K562 (cell line): ENCODE results near the gene IZUMO1R. TPM values are rescaled to one million over a fixed set of nuclear protein-coding genes. Genes with fewer than 3 reads are reported as not detected.

Experiments
- C11orf30 ChIP-seq: fragments of 450-650 bp; IDR thresholded peaks from 2 replicates; pipeline ENCODE4 v1.6.1; 2016; ENCODE audit warnings: low read depth, mild to moderate bottlenecking
- CCAR2 ChIP-seq: fragments of 200-400 bp; formaldehyde crosslinking; IDR thresholded peaks from 2 replicates; pipeline ENCODE4 v1.6.1; 2017; ENCODE audit warnings: mild to moderate bottlenecking, low read depth, low read length
- CCNT2 ChIP-seq: IDR thresholded peaks from 2 replicates; pipeline ENCODE4 v1.6.1; 2011; ENCODE audit warnings: borderline replicate concordance, low read depth, mild to moderate bottlenecking, moderate library complexity, mixed read lengths, low read length; ENCODE audit not compliant: insufficient read length; ENCODE audit errors: extremely low read depth
- CEBPB ChIP-seq: fragments of 450-650 bp; IDR thresholded peaks from 2 replicates; pipeline ENCODE4 v1.6.1; 2016; ENCODE audit warnings: missing genetic modification characterization, missing compliant biosample characterization
- KDM2B ChIP-seq: fragments of 250-450 bp; sonication (Bioruptor Pico); IDR thresholded peaks from 2 replicates; pipeline ENCODE4 v1.8.0; 2021; ENCODE audit warnings: mild to moderate bottlenecking, moderate library complexity
- ZNF766 ChIP-seq: fragments of 200-800 bp; sonication (Bioruptor generic); conservative IDR thresholded peaks from 2 replicates; pipeline ENCODE4 v1.6.1; 2016; ENCODE audit warnings: missing genetic modification characterization, missing compliant biosample characterization
- polyA plus RNA-seq, 8 experiments: library from polyadenylated mRNA; depleted of rRNA in 4 of 8; stranded (reverse) in 5 of 8; unstranded in 3 of 8; fragments of >200 nt; fragmentation: Nextera tagmentation in 2 of 8; fragmentation: Illumina TruSeq in 1 of 8; extraction: Ambion mirVana in 2 of 8; extraction: Trizol in 1 of 8; gene quantifications; 2 replicates each; pipeline versions ENCODE4 v1.2.1 to v1.2.3, GENCODE V29; 2011 to 2014; ENCODE audit warnings: inconsistent platforms in 1 of 8, missing spikeins in 1 of 8
- total RNA-seq, 7 experiments: library from RNA; depleted of rRNA in 6 of 7; stranded (reverse); fragments of >200 nt in 6 of 7; fragmentation: Illumina TruSeq in 2 of 7; extraction: Trizol in 2 of 7; gene quantifications; 2 replicates each; pipeline versions ENCODE4 v1.2.1 to v1.2.3, GENCODE V29; 2011 to 2021; ENCODE audit warnings: low replicate concordance in 1 of 7
- TF ChIP-seq, protein P1 (sequence below): sonication (generic); formaldehyde crosslinking; IDR thresholded peaks from 2 replicates; pipeline ENCODE4 v1.8.1; 2023; ENCODE audit warnings: mild to moderate bottlenecking, missing genetic modification reagents
- TF ChIP-seq, protein P2 (sequence below): fragments of 200-600 bp; sonication (generic); IDR thresholded peaks from one replicate; pipeline ENCODE4 v1.6.1; 2012; ENCODE audit warnings: mild to moderate bottlenecking, low read depth, low read length, inconsistent platforms
- TF ChIP-seq, protein P3 (sequence below), 2 experiments: fragments of 450-650 bp; IDR thresholded peaks; 2 replicates each; pipeline ENCODE4 v1.6.1; 2018; ENCODE audit warnings: mild to moderate bottlenecking in 2 of 2, low read depth in 1 of 2; ENCODE audit not compliant: partially characterized antibody in 2 of 2

Gene IZUMO1R
- total and polyA plus RNA-seq, 9 of the 15 experiments (the other 6 are each of a cell fraction or from before 2014, with no cell fraction given), result not detected

DNA sequence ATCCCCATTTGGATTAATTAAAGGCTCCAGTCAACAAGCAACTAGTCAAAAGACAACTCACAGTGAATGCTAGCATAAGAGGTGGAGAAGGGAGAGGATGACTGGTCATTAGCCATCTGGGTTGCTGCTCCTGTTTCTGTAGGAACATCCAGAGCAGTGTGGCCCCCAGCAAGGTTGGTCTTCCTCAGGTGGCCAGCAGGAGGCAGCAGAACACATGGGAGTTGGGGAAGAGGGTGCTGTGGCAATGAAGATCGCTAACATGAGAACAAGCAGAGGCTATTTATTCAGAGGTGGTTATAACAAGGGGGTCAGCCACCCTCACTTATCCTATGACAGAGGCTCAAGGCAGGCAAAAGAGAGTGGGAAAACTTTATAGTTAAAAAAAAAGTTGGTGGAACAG is 21.3 kb downstream of the IZUMO1R start (continued):
- TF ChIP-seq CEBPB (no peak), CCNT2 (no peak), C11orf30 (no peak), ZNF766 (CRISPR knock-in tag) (no peak), KDM2B (CRISPR knock-in tag) (no peak), CCAR2 (no peak)
- TF ChIP-seq, protein P1, sequence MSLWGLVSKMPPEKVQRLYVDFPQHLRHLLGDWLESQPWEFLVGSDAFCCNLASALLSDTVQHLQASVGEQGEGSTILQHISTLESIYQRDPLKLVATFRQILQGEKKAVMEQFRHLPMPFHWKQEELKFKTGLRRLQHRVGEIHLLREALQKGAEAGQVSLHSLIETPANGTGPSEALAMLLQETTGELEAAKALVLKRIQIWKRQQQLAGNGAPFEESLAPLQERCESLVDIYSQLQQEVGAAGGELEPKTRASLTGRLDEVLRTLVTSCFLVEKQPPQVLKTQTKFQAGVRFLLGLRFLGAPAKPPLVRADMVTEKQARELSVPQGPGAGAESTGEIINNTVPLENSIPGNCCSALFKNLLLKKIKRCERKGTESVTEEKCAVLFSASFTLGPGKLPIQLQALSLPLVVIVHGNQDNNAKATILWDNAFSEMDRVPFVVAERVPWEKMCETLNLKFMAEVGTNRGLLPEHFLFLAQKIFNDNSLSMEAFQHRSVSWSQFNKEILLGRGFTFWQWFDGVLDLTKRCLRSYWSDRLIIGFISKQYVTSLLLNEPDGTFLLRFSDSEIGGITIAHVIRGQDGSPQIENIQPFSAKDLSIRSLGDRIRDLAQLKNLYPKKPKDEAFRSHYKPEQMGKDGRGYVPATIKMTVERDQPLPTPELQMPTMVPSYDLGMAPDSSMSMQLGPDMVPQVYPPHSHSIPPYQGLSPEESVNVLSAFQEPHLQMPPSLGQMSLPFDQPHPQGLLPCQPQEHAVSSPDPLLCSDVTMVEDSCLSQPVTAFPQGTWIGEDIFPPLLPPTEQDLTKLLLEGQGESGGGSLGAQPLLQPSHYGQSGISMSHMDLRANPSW (CRISPR knock-in tag), result no peak
- TF ChIP-seq, protein P2, sequence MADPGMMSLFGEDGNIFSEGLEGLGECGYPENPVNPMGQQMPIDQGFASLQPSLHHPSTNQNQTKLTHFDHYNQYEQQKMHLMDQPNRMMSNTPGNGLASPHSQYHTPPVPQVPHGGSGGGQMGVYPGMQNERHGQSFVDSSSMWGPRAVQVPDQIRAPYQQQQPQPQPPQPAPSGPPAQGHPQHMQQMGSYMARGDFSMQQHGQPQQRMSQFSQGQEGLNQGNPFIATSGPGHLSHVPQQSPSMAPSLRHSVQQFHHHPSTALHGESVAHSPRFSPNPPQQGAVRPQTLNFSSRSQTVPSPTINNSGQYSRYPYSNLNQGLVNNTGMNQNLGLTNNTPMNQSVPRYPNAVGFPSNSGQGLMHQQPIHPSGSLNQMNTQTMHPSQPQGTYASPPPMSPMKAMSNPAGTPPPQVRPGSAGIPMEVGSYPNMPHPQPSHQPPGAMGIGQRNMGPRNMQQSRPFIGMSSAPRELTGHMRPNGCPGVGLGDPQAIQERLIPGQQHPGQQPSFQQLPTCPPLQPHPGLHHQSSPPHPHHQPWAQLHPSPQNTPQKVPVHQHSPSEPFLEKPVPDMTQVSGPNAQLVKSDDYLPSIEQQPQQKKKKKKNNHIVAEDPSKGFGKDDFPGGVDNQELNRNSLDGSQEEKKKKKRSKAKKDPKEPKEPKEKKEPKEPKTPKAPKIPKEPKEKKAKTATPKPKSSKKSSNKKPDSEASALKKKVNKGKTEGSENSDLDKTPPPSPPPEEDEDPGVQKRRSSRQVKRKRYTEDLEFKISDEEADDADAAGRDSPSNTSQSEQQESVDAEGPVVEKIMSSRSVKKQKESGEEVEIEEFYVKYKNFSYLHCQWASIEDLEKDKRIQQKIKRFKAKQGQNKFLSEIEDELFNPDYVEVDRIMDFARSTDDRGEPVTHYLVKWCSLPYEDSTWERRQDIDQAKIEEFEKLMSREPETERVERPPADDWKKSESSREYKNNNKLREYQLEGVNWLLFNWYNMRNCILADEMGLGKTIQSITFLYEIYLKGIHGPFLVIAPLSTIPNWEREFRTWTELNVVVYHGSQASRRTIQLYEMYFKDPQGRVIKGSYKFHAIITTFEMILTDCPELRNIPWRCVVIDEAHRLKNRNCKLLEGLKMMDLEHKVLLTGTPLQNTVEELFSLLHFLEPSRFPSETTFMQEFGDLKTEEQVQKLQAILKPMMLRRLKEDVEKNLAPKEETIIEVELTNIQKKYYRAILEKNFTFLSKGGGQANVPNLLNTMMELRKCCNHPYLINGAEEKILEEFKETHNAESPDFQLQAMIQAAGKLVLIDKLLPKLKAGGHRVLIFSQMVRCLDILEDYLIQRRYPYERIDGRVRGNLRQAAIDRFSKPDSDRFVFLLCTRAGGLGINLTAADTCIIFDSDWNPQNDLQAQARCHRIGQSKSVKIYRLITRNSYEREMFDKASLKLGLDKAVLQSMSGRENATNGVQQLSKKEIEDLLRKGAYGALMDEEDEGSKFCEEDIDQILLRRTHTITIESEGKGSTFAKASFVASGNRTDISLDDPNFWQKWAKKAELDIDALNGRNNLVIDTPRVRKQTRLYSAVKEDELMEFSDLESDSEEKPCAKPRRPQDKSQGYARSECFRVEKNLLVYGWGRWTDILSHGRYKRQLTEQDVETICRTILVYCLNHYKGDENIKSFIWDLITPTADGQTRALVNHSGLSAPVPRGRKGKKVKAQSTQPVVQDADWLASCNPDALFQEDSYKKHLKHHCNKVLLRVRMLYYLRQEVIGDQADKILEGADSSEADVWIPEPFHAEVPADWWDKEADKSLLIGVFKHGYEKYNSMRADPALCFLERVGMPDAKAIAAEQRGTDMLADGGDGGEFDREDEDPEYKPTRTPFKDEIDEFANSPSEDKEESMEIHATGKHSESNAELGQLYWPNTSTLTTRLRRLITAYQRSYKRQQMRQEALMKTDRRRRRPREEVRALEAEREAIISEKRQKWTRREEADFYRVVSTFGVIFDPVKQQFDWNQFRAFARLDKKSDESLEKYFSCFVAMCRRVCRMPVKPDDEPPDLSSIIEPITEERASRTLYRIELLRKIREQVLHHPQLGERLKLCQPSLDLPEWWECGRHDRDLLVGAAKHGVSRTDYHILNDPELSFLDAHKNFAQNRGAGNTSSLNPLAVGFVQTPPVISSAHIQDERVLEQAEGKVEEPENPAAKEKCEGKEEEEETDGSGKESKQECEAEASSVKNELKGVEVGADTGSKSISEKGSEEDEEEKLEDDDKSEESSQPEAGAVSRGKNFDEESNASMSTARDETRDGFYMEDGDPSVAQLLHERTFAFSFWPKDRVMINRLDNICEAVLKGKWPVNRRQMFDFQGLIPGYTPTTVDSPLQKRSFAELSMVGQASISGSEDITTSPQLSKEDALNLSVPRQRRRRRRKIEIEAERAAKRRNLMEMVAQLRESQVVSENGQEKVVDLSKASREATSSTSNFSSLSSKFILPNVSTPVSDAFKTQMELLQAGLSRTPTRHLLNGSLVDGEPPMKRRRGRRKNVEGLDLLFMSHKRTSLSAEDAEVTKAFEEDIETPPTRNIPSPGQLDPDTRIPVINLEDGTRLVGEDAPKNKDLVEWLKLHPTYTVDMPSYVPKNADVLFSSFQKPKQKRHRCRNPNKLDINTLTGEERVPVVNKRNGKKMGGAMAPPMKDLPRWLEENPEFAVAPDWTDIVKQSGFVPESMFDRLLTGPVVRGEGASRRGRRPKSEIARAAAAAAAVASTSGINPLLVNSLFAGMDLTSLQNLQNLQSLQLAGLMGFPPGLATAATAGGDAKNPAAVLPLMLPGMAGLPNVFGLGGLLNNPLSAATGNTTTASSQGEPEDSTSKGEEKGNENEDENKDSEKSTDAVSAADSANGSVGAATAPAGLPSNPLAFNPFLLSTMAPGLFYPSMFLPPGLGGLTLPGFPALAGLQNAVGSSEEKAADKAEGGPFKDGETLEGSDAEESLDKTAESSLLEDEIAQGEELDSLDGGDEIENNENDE, result no peak
- TF ChIP-seq, protein P3, sequence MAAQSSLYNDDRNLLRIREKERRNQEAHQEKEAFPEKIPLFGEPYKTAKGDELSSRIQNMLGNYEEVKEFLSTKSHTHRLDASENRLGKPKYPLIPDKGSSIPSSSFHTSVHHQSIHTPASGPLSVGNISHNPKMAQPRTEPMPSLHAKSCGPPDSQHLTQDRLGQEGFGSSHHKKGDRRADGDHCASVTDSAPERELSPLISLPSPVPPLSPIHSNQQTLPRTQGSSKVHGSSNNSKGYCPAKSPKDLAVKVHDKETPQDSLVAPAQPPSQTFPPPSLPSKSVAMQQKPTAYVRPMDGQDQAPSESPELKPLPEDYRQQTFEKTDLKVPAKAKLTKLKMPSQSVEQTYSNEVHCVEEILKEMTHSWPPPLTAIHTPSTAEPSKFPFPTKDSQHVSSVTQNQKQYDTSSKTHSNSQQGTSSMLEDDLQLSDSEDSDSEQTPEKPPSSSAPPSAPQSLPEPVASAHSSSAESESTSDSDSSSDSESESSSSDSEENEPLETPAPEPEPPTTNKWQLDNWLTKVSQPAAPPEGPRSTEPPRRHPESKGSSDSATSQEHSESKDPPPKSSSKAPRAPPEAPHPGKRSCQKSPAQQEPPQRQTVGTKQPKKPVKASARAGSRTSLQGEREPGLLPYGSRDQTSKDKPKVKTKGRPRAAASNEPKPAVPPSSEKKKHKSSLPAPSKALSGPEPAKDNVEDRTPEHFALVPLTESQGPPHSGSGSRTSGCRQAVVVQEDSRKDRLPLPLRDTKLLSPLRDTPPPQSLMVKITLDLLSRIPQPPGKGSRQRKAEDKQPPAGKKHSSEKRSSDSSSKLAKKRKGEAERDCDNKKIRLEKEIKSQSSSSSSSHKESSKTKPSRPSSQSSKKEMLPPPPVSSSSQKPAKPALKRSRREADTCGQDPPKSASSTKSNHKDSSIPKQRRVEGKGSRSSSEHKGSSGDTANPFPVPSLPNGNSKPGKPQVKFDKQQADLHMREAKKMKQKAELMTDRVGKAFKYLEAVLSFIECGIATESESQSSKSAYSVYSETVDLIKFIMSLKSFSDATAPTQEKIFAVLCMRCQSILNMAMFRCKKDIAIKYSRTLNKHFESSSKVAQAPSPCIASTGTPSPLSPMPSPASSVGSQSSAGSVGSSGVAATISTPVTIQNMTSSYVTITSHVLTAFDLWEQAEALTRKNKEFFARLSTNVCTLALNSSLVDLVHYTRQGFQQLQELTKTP (IDR thresholded peaks at IDR 0.05; ENCODE audit: low read depth in 1 of 2, partially characterized antibody in 2 of 2), result no peak
